Endothelial cell of umbilical vein (primary cell): ENCODE measurements around the gene DAB2. TPM values are rescaled to one million over a fixed set of nuclear protein-coding genes. Genes with fewer than 3 reads are reported as not detected.

ENCODE experiments used
- BruUV-seq: library from RNA; stranded (reverse); fragments of 400-500 nt; replicated peaks from 2 replicates; lab custom pipeline; 2021; lab: Mats Ljungman, UMichigan
- CTCF ChIA-PET: fragments of 300-600, 350-600 bp; sonication (Branson Sonifier 250); formaldehyde crosslinking; loops from one replicate; lab custom pipeline; 2021; ENCODE audit warnings: antibody characterized with exemption, inconsistent platforms; lab: Charles Lee
- POLR2A ChIA-PET: fragments of 300-600, 350-600 bp; sonication (Branson Sonifier 250); formaldehyde crosslinking; loops from one replicate; lab custom pipeline; 2021; ENCODE audit warnings: antibody characterized with exemption, inconsistent platforms; lab: Charles Lee
- DNase-seq: peaks from one replicate; pipeline ENCODE4 v3.0.0-alpha.2; 2011; ENCODE audit warnings: low read depth, low spot score
- FAIRE-seq: peaks from 2 replicates; lab custom pipeline; 2011; peaks lifted over from hg19 to GRCh38; lab: Jason Lieb, UNC
- H2AFZ ChIP-seq: 2 replicates; pipeline ENCODE4 v1.6.0; 2012; ENCODE audit warnings: low read depth, low read length, control low read depth, inconsistent platforms
- H3K27ac ChIP-seq: 2 replicates; pipeline ENCODE4 v1.5.1; 2011; ENCODE audit warnings: low read depth, mild to moderate bottlenecking, control low read depth, low read length, moderate library complexity; ENCODE audit not compliant: insufficient read depth
- H3K27me3 ChIP-seq, 2 experiments: 2 replicates each; pipeline versions ENCODE4 v1.6.0 to v1.6.1; 2011; ENCODE audit warnings: low read length in 2 of 2, mixed read lengths in 1 of 2; ENCODE audit not compliant: control insufficient read depth in 2 of 2, insufficient read depth in 2 of 2
- H3K36me3 ChIP-seq, 2 experiments: 2 replicates in 1 of 2; 3 replicates in 1 of 2; pipeline ENCODE4 v1.5.1; 2011; ENCODE audit warnings: low read length in 2 of 2, mild to moderate bottlenecking in 1 of 2, moderate library complexity in 1 of 2; ENCODE audit not compliant: control insufficient read depth in 2 of 2, insufficient read depth in 2 of 2; ENCODE audit errors: extremely low read depth in 1 of 2
- H3K4me1 ChIP-seq: 3 replicates; pipeline ENCODE4 v1.5.1; 2011; ENCODE audit warnings: mild to moderate bottlenecking, low read length; ENCODE audit not compliant: control insufficient read depth, insufficient read depth; ENCODE audit errors: extremely low read depth
- H3K4me2 ChIP-seq: 2 replicates; pipeline ENCODE4 v1.6.1; 2011; ENCODE audit warnings: low read length, control low read depth, mixed read lengths; ENCODE audit not compliant: insufficient read depth
- H3K4me3 ChIP-seq, 3 experiments: fragments of 200-600 bp in 1 of 3; sonication (generic), shearing (Covaris generic) in 1 of 3; replicated peaks in 1 of 3; 2 replicates each; pipeline ENCODE4 v1.5.1; 2011 to 2016; ENCODE audit warnings: control low read depth in 3 of 3, low read length in 3 of 3, mild to moderate bottlenecking in 2 of 3, inconsistent platforms in 1 of 3, low read depth in 1 of 3, moderate library complexity in 1 of 3; ENCODE audit not compliant: insufficient read depth in 1 of 3
- H3K79me2 ChIP-seq: 2 replicates; pipeline ENCODE4 v1.6.0; 2012; ENCODE audit warnings: low read length, inconsistent platforms; ENCODE audit not compliant: control insufficient read depth, insufficient read depth
- H3K9ac ChIP-seq: replicated peaks from 2 replicates; pipeline ENCODE3; 2011; ENCODE audit warnings: low read length, control low read depth; ENCODE audit not compliant: insufficient read depth; ENCODE audit errors: extremely low read depth
- H3K9me1 ChIP-seq: replicated peaks from 3 replicates; pipeline ENCODE4 v1.6.0; 2011; ENCODE audit warnings: mild to moderate bottlenecking, low read length; ENCODE audit not compliant: control insufficient read depth, insufficient read depth; ENCODE audit errors: extremely low read depth
- H3K9me3 ChIP-seq: replicated peaks from 2 replicates; pipeline ENCODE4 v1.5.1; 2012; ENCODE audit warnings: low read length, inconsistent platforms; ENCODE audit not compliant: control insufficient read depth, insufficient read depth
- H4K20me1 ChIP-seq: replicated peaks from 2 replicates; pipeline ENCODE3; 2011; ENCODE audit warnings: mild to moderate bottlenecking, low read length; ENCODE audit not compliant: control insufficient read depth, insufficient read depth; ENCODE audit errors: extremely low read depth
- FOS ChIP-seq: IDR thresholded peaks from 2 replicates; pipeline ENCODE4 v1.6.1; 2011; ENCODE audit warnings: mild to moderate bottlenecking, low read length, moderate library complexity, borderline replicate concordance; ENCODE audit not compliant: insufficient read depth
- JUN ChIP-seq: IDR thresholded peaks from 2 replicates; pipeline ENCODE4 v1.6.1; 2011; ENCODE audit warnings: borderline replicate concordance, low read depth; ENCODE audit not compliant: insufficient read length, insufficient read depth
- MYC ChIP-seq: IDR thresholded peaks from one replicate; pipeline ENCODE4 v1.6.1; 2011; ENCODE audit warnings: mild to moderate bottlenecking, low read depth, low read length
- POLR2A ChIP-seq: IDR thresholded peaks from 2 replicates; pipeline ENCODE4 v1.6.1; 2012; ENCODE audit warnings: low read depth, mild to moderate bottlenecking, control low read depth, low read length
- POLR2AphosphoS5 ChIP-seq: IDR thresholded peaks from 2 replicates; pipeline ENCODE4 v1.6.1; 2012; ENCODE audit warnings: low read depth, mild to moderate bottlenecking, control low read depth, low read length, moderate library complexity; ENCODE audit not compliant: insufficient read depth
- dilution Hi-C: fragments of 300-500 bp; cut with MboI; formaldehyde crosslinking; loops from one replicate; pipeline ENCODE4 v1.15.0; 2019; ENCODE audit warnings: low sequenced_read_pairs; ENCODE audit not compliant: extremely low pct_ligation_motif_present
- intact Hi-C: fragments of 100-400 bp; cut with micrococcal nuclease; formaldehyde crosslinking; loops from one replicate; pipeline ENCODE4 v1.10.0; 2022
- polyA plus RNA-seq, 4 experiments: library from polyadenylated mRNA; depleted of rRNA in 3 of 4; stranded (reverse) in 3 of 4; unstranded in 1 of 4; fragments of >200 nt; gene quantifications; 2 replicates each; pipeline versions ENCODE4 v1.2.1 to v1.2.3, GENCODE V29; 2011 to 2012; ENCODE audit warnings: missing spikeins in 1 of 4
- total RNA-seq: library from RNA; stranded (reverse); gene quantifications from 2 replicates; pipeline ENCODE4 v1.2.3, GENCODE V29; 2021
- TF ChIP-seq, protein P1 (sequence below): IDR thresholded peaks from 2 replicates; pipeline ENCODE4 v1.6.1; 2011; ENCODE audit not compliant: insufficient read depth, insufficient read length
- TF ChIP-seq, protein P2 (sequence below), 2 donors: IDR thresholded peaks; 1 replicate in 1 of 2; 2 replicates in 1 of 2; pipeline ENCODE4 v1.5.1; 2011; ENCODE audit warnings: low read length in 2 of 2, mild to moderate bottlenecking in 2 of 2, moderate library complexity in 2 of 2, control low read depth in 1 of 2, inconsistent platforms in 1 of 2, low read depth in 1 of 2; ENCODE audit not compliant: insufficient read depth in 1 of 2; ENCODE audit errors: extremely low read depth in 1 of 2

Gene DAB2
- total and polyA plus RNA-seq, 2 donors (not counting 3 experiments of a cell fraction or from before 2014, with no cell fraction given) = 168 to 283 TPM

DNA sequence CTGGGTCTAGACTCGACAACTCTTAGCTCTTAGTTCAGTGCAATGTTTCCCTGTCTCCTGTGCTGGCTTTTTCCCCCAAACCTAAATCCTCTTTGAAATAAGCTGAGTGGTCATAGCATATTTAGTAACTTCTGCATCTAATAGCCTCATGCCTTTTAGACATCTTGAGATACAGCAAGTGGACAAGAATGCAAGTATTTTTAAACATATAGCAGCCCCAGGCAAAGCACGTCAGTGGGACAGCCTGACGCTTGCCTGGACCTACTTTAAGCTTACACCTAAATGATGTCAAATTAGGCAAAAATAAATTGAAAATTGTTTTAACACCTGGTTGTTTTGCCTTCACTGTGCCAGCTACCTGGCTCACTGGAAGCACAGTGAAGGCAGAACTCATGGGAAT is 68.5 kb downstream of the DAB2 start:
- no peaks in the 10 kb centered on the region for H3K27me3 ChIP-seq
- dilution Hi-C loops = no loop called here
- CTCF ChIA-PET = interaction anchor here (1.2 to 1.3 kb wide), 3 partner anchors 12 to 138 kb away, joined by 4 to 7 read pairs (median 4); no protein-coding TSS in a partner anchor
- H3K4me3 ChIP-seq = no peak overlapping the region
- FAIRE-seq (no peak), DNase-seq (no peak)
- no peaks in the 10 kb centered on the region for H3K36me3 ChIP-seq
- TF ChIP-seq MYC (no peak), JUN (no peak), POLR2A (no peak), POLR2AphosphoS5 (no peak), FOS (no peak)
- no peak overlapping the region for H3K9ac ChIP-seq
- POLR2A ChIA-PET = no interaction called here
- intact Hi-C loops = no loop called here
- H3K27ac ChIP-seq = no peak overlapping the region
- H3K4me2 ChIP-seq = no peak overlapping the region
- H2AFZ ChIP-seq = no peak overlapping the region
- H4K20me1 ChIP-seq = no peaks in the 10 kb centered on the region
- no peaks in the 10 kb centered on the region for H3K9me1 ChIP-seq
- no peaks in the 10 kb centered on the region for H3K79me2 ChIP-seq
- H3K4me1 ChIP-seq = peaks cover 50% of the 10 kb centered on the region
- no peaks in the 10 kb centered on the region for H3K9me3 ChIP-seq
- no TSS peak for BruUV-seq

DNA sequence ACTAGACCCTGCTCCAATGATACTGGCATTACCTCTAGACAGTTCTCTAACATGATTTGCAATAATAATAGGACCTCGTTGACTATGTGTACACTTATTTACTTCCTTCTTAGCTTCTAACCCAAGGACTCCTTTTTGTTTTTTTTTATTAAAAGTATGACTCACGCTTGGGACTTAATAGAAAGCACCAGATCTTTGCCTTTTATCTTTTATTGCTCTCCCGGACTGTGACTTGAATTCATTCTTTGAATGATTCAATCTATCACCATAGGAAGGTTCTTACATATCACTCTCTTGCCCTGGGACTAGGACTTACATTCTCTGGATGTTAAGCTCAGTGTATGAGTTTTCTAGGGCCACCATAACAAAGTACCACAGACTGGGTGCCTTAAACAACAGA is 69.5 kb downstream of the DAB2 start:
- ChIA-PET POLR2A (no interaction called here), CTCF (interaction anchor here (1.2 to 1.3 kb wide), 3 partner anchors 13 to 138 kb away, joined by 4 to 7 read pairs (median 4); no protein-coding TSS in a partner anchor)
- H3K36me3 ChIP-seq = no peaks in the 10 kb centered on the region
- DNase-seq (peak; percentile 64), FAIRE-seq (peak; percentile 65)
- no peaks in the 10 kb centered on the region for H3K27me3 ChIP-seq
- H3K4me2 ChIP-seq = no peak overlapping the region
- no peaks in the 10 kb centered on the region for H3K9me3 ChIP-seq
- intact Hi-C loops = no loop called here
- H3K4me3 ChIP-seq = no peak overlapping the region
- peak overlapping the region; percentile 17 for H2AFZ ChIP-seq
- no peaks in the 10 kb centered on the region for H4K20me1 ChIP-seq
- no peaks in the 10 kb centered on the region for H3K9me1 ChIP-seq
- peaks cover 42% of the 10 kb centered on the region for H3K4me1 ChIP-seq
- H3K79me2 ChIP-seq = no peaks in the 10 kb centered on the region
- peak; percentile 77 for TF ChIP-seq FOS
- TF ChIP-seq POLR2AphosphoS5 = no peak
- peak; percentile 32 for TF ChIP-seq JUN
- TF ChIP-seq, protein P1, sequence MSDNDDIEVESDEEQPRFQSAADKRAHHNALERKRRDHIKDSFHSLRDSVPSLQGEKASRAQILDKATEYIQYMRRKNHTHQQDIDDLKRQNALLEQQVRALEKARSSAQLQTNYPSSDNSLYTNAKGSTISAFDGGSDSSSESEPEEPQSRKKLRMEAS = no peak
- TF ChIP-seq, protein P2, sequence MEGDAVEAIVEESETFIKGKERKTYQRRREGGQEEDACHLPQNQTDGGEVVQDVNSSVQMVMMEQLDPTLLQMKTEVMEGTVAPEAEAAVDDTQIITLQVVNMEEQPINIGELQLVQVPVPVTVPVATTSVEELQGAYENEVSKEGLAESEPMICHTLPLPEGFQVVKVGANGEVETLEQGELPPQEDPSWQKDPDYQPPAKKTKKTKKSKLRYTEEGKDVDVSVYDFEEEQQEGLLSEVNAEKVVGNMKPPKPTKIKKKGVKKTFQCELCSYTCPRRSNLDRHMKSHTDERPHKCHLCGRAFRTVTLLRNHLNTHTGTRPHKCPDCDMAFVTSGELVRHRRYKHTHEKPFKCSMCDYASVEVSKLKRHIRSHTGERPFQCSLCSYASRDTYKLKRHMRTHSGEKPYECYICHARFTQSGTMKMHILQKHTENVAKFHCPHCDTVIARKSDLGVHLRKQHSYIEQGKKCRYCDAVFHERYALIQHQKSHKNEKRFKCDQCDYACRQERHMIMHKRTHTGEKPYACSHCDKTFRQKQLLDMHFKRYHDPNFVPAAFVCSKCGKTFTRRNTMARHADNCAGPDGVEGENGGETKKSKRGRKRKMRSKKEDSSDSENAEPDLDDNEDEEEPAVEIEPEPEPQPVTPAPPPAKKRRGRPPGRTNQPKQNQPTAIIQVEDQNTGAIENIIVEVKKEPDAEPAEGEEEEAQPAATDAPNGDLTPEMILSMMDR (IDR thresholded peaks at IDR 0.05; ENCODE audit: extremely low read depth in 1 of 2, insufficient read depth in 1 of 2, low read depth in 1 of 2, low read length in 2 of 2) = no peak
- TF ChIP-seq POLR2A = no peak
- peak overlapping the region; percentile 20 for H3K27ac ChIP-seq
- no peak overlapping the region for H3K9ac ChIP-seq
- BruUV-seq = no TSS peak
- dilution Hi-C loops = no loop called here
